ENCODE results near the gene SPDYE5.

Gene SPDYE5

DNA sequence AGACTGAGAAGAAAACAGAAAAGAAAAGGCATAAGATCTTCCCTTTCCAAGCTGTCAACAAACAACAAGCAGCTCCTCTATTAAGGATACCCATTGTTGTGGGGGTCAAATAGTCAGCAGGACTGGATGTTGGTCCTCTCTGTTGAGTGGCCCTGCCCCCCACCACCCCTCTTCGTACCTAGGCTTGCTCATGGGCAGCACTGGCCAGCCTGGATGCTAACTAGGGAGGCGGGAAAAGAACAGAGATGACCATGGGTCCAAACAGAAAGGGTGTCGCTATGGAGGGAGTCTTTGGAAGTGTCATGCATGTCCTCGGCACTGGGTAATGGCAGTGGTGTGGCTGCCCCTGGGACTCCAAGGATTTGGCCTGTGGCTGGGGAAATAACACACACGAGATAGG lies 45.6 kb downstream of the SPDYE5 start:
- DNase-seq = no peak

DNA sequence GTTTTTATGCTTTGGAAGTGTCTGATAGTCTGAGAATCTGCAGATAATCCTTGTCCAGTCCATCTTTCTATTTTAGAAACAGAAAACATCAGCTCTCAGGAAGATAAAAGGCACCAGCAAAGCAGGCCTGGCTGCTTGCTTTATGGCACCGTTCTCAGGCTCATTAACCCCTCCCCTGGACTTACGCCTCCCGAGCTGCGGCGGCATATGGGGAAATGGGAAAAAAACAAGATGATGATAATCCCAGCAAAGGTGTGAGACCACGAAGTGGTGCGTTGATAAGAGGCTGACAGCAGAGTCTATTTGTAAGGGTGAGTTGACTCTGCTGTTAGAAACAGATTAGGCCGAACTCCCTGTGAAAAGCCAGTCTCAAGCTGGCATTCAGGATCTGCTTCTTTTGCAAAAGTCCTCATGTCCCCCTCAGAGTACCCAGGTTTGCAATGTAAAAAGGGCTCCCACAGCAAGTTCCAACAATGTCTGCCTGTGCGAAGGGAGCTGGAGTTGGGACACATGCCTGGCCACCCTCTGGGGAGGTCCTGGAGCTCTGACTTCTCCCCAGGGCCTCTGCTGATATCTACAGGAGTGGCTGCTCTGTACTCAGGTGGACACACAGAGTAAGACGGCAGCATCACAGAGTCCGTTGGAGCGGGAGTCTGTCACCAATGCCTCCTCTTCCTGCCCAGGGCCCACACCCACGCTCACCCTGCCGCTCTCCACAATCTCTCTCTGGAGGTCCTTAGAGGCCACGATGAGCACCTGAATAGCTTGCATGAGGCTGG lies 54.3 kb downstream of the SPDYE5 start:
- DNase-seq = no peak
